Measurements from ENCODE around the gene PDE4D.

DNA sequence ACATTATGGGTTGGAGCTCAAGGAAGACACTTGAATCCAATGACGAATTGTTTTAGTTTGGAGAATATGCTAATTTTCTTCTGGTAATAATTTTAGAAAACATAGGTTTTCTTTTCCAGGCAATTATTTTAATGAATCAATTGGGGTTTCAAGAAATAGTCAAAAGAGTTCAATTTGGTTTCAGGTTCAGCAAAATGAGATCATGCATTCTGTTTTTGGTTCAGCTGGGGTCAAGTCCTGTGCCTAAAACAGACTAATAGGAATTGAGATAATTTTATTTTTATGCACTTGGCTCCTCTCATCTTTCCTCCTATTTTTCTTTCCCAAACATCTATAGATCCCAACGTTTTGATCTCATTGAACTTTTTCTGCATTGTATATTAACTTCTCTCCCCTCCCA lies 713.8 kb downstream of the PDE4D start:
- TF ChIP-seq, protein P1, sequence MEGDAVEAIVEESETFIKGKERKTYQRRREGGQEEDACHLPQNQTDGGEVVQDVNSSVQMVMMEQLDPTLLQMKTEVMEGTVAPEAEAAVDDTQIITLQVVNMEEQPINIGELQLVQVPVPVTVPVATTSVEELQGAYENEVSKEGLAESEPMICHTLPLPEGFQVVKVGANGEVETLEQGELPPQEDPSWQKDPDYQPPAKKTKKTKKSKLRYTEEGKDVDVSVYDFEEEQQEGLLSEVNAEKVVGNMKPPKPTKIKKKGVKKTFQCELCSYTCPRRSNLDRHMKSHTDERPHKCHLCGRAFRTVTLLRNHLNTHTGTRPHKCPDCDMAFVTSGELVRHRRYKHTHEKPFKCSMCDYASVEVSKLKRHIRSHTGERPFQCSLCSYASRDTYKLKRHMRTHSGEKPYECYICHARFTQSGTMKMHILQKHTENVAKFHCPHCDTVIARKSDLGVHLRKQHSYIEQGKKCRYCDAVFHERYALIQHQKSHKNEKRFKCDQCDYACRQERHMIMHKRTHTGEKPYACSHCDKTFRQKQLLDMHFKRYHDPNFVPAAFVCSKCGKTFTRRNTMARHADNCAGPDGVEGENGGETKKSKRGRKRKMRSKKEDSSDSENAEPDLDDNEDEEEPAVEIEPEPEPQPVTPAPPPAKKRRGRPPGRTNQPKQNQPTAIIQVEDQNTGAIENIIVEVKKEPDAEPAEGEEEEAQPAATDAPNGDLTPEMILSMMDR (IDR thresholded peaks at IDR 0.05; ENCODE audit: extremely low read depth in 1 of 2, insufficient read depth in 1 of 2, low read depth in 1 of 2, low read length in 2 of 2) = no peak
- TF ChIP-seq POLR2A (IDR thresholded peaks at IDR 0.05; ENCODE audit: low read depth, low read length) = no peak
- TF ChIP-seq POLR2AphosphoS5 (IDR thresholded peaks at IDR 0.05; ENCODE audit: insufficient read depth, low read depth, low read length) = no peak
- no peak for TF ChIP-seq JUN (IDR thresholded peaks at IDR 0.05; ENCODE audit: borderline replicate concordance, insufficient read depth, insufficient read length, low read depth)
- TF ChIP-seq, protein P2, sequence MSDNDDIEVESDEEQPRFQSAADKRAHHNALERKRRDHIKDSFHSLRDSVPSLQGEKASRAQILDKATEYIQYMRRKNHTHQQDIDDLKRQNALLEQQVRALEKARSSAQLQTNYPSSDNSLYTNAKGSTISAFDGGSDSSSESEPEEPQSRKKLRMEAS (IDR thresholded peaks at IDR 0.05; ENCODE audit: insufficient read depth, insufficient read length) = no peak
- TF ChIP-seq EZH2 (IDR thresholded peaks at IDR 0.05; ENCODE audit: borderline replicate concordance, low read depth, low read length, severe bottlenecking) = no peak
- TF ChIP-seq FOS (IDR thresholded peaks at IDR 0.05; ENCODE audit: borderline replicate concordance, insufficient read depth, low read length) = no peak
- TF ChIP-seq MYC (IDR thresholded peaks at IDR 0.05; ENCODE audit: low read depth, low read length) = no peak
- TF ChIP-seq GATA2 (IDR thresholded peaks at IDR 0.05; ENCODE audit: insufficient read depth, insufficient read length, low read depth, low read length) = no peak

Measured in endothelial cell of umbilical vein (primary cell).